ENCODE measurements around the gene IL5. TPM values are rescaled to one million over a fixed set of nuclear protein-coding genes. Genes with fewer than 3 reads are reported as not detected.

IL5 gene
- not detected in 5 replicates for total RNA-seq (2022; extraction: Qiagen RNA extraction; ENCODE audit: low read depth)

DNA sequence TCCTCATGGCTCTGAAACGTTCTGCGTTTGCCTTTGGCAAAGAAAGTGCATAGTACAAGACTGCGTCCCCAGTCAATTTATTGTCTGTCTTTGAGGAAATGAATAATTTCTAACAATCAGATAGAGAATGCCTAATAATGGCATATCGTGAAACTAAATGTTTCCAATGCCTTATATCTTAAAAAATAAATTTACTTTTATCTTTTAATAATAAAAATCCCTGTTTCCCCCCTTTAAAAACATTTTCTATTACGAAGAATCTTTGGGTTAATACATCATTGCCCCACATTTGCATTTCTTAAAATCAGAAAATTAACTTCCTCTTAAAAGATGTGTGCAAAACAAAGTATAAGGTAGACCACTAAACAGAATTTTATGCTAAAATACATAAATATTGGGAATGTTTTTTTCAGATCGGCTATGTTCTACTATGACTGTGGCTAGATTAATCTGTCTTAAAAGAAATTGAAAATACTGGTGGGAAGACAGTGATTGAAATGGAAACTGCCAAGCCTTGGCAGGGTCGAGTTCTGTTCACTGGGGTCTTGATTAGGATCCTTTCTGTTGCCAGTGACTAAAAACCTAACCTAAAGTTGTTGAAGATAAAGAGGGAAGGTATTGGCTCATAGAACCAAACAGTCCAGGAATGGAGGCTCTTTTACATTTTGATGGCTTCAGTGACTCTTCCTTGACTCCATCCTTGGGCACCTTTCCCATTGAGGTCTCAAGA lies at the start of gene IL5:
Gene IL5, minus strand, starts transcription at position 51 of the 730 bp plus-strand sequence. Its CDS starts 44 bp downstream, at position 7.

DNA sequence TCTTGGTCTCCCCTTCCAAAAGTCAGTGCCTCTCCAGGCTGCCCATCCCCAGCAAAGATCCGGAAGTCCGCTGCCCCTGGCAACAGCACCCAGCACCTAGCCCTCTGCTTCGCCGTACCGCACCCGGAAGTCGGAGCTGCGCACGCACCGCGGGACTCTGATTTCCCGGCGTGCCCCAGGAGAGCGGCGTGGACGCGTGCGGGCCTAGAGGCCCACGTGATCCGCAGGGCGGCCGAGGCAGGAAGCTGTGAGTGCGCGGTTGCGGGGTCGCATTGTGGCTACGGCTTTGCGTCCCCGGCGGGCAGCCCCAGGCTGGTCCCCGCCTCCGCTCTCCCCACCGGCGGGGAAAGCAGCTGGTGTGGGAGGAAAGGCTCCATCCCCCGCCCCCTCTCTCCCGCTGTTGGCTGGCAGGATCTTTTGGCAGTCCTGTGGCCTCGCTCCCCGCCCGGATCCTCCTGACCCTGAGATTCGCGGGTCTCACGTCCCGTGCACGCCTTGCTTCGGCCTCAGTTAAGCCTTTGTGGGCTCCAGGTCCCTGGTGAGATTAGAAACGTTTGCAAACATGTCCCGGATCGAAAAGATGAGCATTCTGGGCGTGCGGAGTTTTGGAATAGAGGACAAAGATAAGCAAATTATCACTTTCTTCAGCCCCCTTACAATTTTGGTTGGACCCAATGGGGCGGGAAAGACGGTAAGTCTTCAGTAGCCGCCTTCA lies 13.6 kb upstream of the IL5 start, which contains the start of gene RAD50:
Gene RAD50, plus strand, starts transcription at position 215 of the 715 bp plus-strand sequence. Its CDS starts 348 bp downstream, at position 563.

Other genes with a start within 250 kb of the IL5 start
- 3.5 to 4.7 TPM (median 4.2 TPM) in 5 replicates for gene SLC22A4, start 249.1 kb downstream of the IL5 start, total RNA-seq (2022; extraction: Qiagen RNA extraction; ENCODE audit: low read depth)
- 16.0 to 19.7 TPM (median 16.9 TPM) in 5 replicates for gene SLC22A5, start 173.8 kb downstream of the IL5 start, total RNA-seq (2022; extraction: Qiagen RNA extraction; ENCODE audit: low read depth)
- 32.4 to 38.0 TPM (median 36.1 TPM) in 5 replicates for gene IRF1, start 52.7 kb downstream of the IL5 start, total RNA-seq (2022; extraction: Qiagen RNA extraction; ENCODE audit: low read depth)
- 27.6 to 35.7 TPM (median 29.8 TPM) in 5 replicates for gene RAD50, start 13.5 kb upstream of the IL5 start, total RNA-seq (2022; extraction: Qiagen RNA extraction; ENCODE audit: low read depth)
- gene IL13, start 114.7 kb upstream of the IL5 start, total RNA-seq (2022; extraction: Qiagen RNA extraction; ENCODE audit: low read depth): 0.07 TPM in 1 of 5 replicates, not detected in the others
- gene IL4, start 130.5 kb upstream of the IL5 start, total RNA-seq (2022; extraction: Qiagen RNA extraction; ENCODE audit: low read depth): not detected in 5 replicates
- gene KIF3A, start 194.0 kb upstream of the IL5 start, total RNA-seq (2022; extraction: Qiagen RNA extraction; ENCODE audit: low read depth): 7.4 to 14.0 TPM (median 9.6 TPM) in 5 replicates
- gene CCNI2, start 203.9 kb upstream of the IL5 start, total RNA-seq (2022; extraction: Qiagen RNA extraction; ENCODE audit: low read depth): 0.09 to 0.36 TPM (median 0.11 TPM) in 4 of 5 replicates, not detected in the other
- gene SEPTIN8, start 233.7 kb upstream of the IL5 start, total RNA-seq (2022; extraction: Qiagen RNA extraction; ENCODE audit: low read depth): 17.3 to 21.5 TPM (median 18.5 TPM) in 5 replicates

Measured in A549 treated with CpdA at 1 μM for 4 hours (cell line).